ENCODE measurements around the gene MAP1LC3B.

Gene MAP1LC3B

DNA sequence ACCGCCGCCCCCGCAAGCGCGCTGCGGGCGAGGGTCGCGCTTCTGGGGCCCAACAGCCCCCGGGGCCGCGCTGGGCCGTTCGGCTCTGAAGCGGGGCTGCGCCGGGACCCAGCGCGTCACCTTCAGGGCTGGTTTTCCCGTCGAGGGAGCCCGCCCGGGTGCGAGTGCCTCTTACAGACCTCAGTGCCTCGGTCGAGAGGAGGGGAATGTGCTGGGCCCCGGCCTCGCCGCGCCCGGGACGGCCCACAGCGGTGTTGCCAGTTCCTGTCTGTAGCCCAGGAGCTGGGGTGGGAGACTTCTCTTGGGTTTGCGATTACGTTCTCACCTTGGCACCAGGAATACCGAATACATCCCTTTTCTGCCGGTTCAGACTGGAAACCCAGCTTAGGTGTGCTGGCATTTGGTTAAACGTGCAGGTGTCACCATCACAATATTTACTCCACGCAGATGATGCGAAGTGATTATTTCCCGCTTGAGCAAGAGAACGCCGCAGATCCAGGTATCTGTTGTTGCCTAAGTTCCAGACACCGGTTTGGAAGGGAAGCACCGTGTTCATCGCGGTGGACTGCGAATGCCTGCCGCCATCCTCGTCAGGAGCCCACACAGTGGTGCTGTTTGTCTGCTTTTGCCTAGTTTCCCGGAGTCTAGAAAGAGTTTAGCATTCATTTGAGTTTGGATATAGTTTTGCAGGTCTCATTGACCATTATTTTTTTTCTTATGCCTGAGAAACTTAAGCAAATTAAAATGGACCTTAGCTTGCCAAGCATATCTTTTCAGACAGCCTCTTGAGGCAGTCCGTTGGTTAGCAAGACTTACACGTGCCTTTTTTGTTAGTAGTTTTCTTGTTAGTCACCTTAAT, 914 bp downstream of the MAP1LC3B start:
- Histone ChIP-seq H4K91ac (ENCODE audit: low read depth, low read length) (peak overlapping the region; percentile 64), H3K27me3 (ENCODE audit: insufficient read depth, low read length) (no peaks in the 10 kb centered on the region)

DNA sequence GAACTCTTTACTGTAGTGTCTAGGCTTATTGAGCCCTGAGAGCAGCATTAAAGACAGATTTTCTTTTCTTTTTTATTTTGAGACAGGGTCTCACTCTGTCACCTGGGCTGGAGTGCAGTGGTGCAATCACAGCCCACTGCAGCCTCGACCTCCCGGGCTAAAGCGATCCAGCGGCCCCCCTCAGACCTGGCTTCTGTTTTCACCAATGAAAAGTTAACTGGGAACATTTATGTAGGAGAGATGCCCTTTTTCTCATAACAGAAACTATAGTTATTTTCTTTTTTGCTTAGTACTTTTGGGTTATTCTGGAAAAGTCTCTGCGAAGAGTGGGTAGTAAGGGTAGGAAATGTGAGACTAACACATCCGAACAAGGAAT, 1.5 kb downstream of the MAP1LC3B start:
- Histone ChIP-seq H3K23ac (ENCODE audit: low read length) (no peak overlapping the region), H3K4me2 (ENCODE audit: low read length) (peak overlapping the region; percentile 88), H2AFZ (ENCODE audit: insufficient read depth, low read length, poor library complexity) (no peak overlapping the region), H3K79me1 (ENCODE audit: low read length) (peaks cover 8% of the 10 kb centered on the region), H4K8ac (ENCODE audit: low read depth, low read length) (no peak overlapping the region), H3K36me3 (ENCODE audit: control insufficient read depth in 1 of 2, insufficient read depth in 2 of 2, low read length in 2 of 2) (peaks cover 2% of the 10 kb centered on the region in 2 experiments), H2BK5ac (ENCODE audit: low read depth, low read length, poor library complexity) (no peak overlapping the region), H3K18ac (ENCODE audit: low read length) (no peak overlapping the region), H4K91ac (ENCODE audit: low read depth, low read length) (no peak overlapping the region), H3K4me1 (ENCODE audit: control insufficient read depth in 1 of 2, insufficient read depth in 2 of 2, low read length in 2 of 2) (peaks cover 6 to 8% of the 10 kb centered on the region in 2 experiments), H3K27me3 (ENCODE audit: insufficient read depth, low read length) (no peaks in the 10 kb centered on the region), H2AK5ac (ENCODE audit: low read length) (no peak overlapping the region), H3K4me3 (ENCODE audit: low read depth, low read length) (no peak overlapping the region), H4K12ac (ENCODE audit: low read depth, low read length) (no peak overlapping the region), H2BK12ac (ENCODE audit: low read length) (no peak overlapping the region), H3K4ac (ENCODE audit: low read depth, low read length) (no peak overlapping the region), H3K14ac (ENCODE audit: low read length) (no peak overlapping the region), H2BK120ac (ENCODE audit: insufficient read depth, low read length, poor library complexity) (no peak overlapping the region), H3K79me2 (ENCODE audit: control insufficient read depth, insufficient read depth, low read length, poor library complexity) (peaks cover 13% of the 10 kb centered on the region), H3K9me3 (ENCODE audit: insufficient read depth, low read depth, low read length) (no peaks in the 10 kb centered on the region), H3K27ac (ENCODE audit: low read depth, low read length) (no peak overlapping the region), H3K9ac (ENCODE audit: low read length) (no peak overlapping the region)
- no peak for DNase-seq
- no CpG with 5 or more reads among the region's 6 CpGs for WGBS (ENCODE audit: extremely low coverage, insufficient coverage, insufficient read length)

More for the DNA sequence above, 914 bp downstream of the MAP1LC3B start:
- no peak overlapping the region for H3K23ac ChIP-seq (ENCODE audit: low read length)
- peak overlapping the region; percentile 26 for H3K27ac ChIP-seq (ENCODE audit: low read depth, low read length)
- H2BK120ac ChIP-seq (ENCODE audit: insufficient read depth, low read length, poor library complexity) = no peak overlapping the region
- H2AK5ac ChIP-seq (ENCODE audit: low read length) = no peak overlapping the region
- peak overlapping the region; percentile 19 for H2AFZ ChIP-seq (ENCODE audit: insufficient read depth, low read length, poor library complexity)
- no peaks in the 10 kb centered on the region for H3K36me3 ChIP-seq (ENCODE audit: control insufficient read depth in 1 of 2, insufficient read depth in 2 of 2, low read length in 2 of 2)
- peak overlapping the region; percentile 96 for H3K9ac ChIP-seq (ENCODE audit: low read length)
- peaks cover 8% of the 10 kb centered on the region for H3K79me1 ChIP-seq (ENCODE audit: low read length)
- peak overlapping the region; percentile 28 for H3K14ac ChIP-seq (ENCODE audit: low read length)
- H3K4me1 ChIP-seq (ENCODE audit: control insufficient read depth in 1 of 2, insufficient read depth in 2 of 2, low read length in 2 of 2) = peaks cover 6 to 9% of the 10 kb centered on the region in 2 experiments
- no peak overlapping the region for H4K8ac ChIP-seq (ENCODE audit: low read depth, low read length)
- H3K9me3 ChIP-seq (ENCODE audit: insufficient read depth, low read depth, low read length) = no peaks in the 10 kb centered on the region
- H3K4ac ChIP-seq (ENCODE audit: low read depth, low read length) = peak overlapping the region; percentile 57
- peak overlapping the region; percentile 98 for H3K4me3 ChIP-seq (ENCODE audit: low read depth, low read length)
- H2BK5ac ChIP-seq (ENCODE audit: low read depth, low read length, poor library complexity) = peak overlapping the region; percentile 50
- DNase-seq = peak; percentile 62 to 73
- H3K18ac ChIP-seq (ENCODE audit: low read length) = peak overlapping the region; percentile 22
- no peak overlapping the region for H2BK12ac ChIP-seq (ENCODE audit: low read length)
- peak overlapping the region; percentile 88 for H3K4me2 ChIP-seq (ENCODE audit: low read length)
- no peak overlapping the region for H4K12ac ChIP-seq (ENCODE audit: low read depth, low read length)
- no CpG with 5 or more reads among the region's 53 CpGs for WGBS (ENCODE audit: extremely low coverage, insufficient coverage, insufficient read length)
- peaks cover 13% of the 10 kb centered on the region for H3K79me2 ChIP-seq (ENCODE audit: control insufficient read depth, insufficient read depth, low read length, poor library complexity)

- Histone ChIP-seq H3K4ac (ENCODE audit: low read depth, low read length) (no peak overlapping the region), H4K12ac (ENCODE audit: low read depth, low read length) (no peak overlapping the region), H3K36me3 (ENCODE audit: control insufficient read depth in 1 of 2, insufficient read depth in 2 of 2, low read length in 2 of 2) (peaks cover 9% of the 10 kb centered on the region in 2 experiments), H3K18ac (ENCODE audit: low read length) (no peak overlapping the region), H2BK5ac (ENCODE audit: low read depth, low read length, poor library complexity) (no peak overlapping the region), H3K9me3 (ENCODE audit: insufficient read depth, low read depth, low read length) (no peaks in the 10 kb centered on the region), H3K4me3 (ENCODE audit: low read depth, low read length) (no peak overlapping the region), H2AFZ (ENCODE audit: insufficient read depth, low read length, poor library complexity) (no peak overlapping the region), H3K79me1 (ENCODE audit: low read length) (peaks cover 8% of the 10 kb centered on the region), H4K91ac (ENCODE audit: low read depth, low read length) (no peak overlapping the region), H2AK5ac (ENCODE audit: low read length) (no peak overlapping the region), H2BK12ac (ENCODE audit: low read length) (no peak overlapping the region), H3K4me2 (ENCODE audit: low read length) (no peak overlapping the region), H4K8ac (ENCODE audit: low read depth, low read length) (no peak overlapping the region), H3K27me3 (ENCODE audit: insufficient read depth, low read length) (no peaks in the 10 kb centered on the region), H3K4me1 (ENCODE audit: control insufficient read depth in 1 of 2, insufficient read depth in 2 of 2, low read length in 2 of 2) (peaks cover 6 to 8% of the 10 kb centered on the region in 2 experiments), H3K14ac (ENCODE audit: low read length) (no peak overlapping the region), H3K23ac (ENCODE audit: low read length) (no peak overlapping the region), H2BK120ac (ENCODE audit: insufficient read depth, low read length, poor library complexity) (no peak overlapping the region), H3K9ac (ENCODE audit: low read length) (no peak overlapping the region), H3K79me2 (ENCODE audit: control insufficient read depth, insufficient read depth, low read length, poor library complexity) (peaks cover 13% of the 10 kb centered on the region), H3K27ac (ENCODE audit: low read depth, low read length) (no peak overlapping the region)
- no CpG with 5 or more reads among the region's 7 CpGs for WGBS (ENCODE audit: extremely low coverage, insufficient coverage, insufficient read length)
- DNase-seq = no peak
Observed at GRCh38 chr16:87395181-87395842, 3.2 kb downstream of the MAP1LC3B start.

DNA sequence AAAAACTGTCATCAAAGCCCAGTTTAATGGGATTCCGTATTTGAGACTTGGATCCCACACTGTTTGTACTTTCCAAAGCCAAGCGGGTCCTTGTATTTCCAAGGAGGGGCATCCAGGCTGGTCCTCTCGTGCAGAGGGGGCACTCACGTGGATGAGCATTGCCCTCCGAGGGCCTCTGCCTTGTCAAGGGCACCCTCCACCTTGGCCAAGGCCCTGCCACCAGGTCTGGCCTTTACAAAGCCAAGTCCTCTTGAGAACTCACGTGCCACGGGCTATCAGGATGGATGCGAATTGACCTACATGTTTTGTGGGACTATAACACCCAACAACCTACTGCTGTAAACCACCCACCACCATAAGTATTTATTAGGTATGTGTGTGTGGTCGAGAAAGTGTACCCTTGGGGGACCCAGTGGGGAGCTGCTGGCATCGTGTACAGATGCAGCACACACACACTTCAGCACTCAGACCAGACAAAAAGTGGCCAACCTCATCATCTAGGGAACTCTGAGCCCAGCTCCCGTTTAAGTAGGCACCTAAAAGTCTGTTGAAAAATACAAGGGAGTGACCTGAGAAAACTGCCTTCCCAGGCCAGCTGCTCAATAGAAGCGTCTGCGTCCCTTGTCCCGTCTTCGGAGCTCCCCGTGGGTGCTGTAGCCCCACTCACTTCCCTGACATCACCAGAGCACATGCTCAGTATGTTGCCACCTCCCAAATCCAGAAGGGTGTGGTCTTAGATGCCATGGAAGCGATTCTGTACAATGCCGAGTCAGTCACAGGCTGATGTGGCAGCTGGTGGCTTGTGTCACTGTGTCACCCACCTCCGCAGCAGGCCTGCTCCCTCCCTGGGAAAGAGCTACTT, 12.9 kb downstream of the MAP1LC3B start:
- H3K23ac ChIP-seq (ENCODE audit: low read length) = no peak overlapping the region
- H4K12ac ChIP-seq (ENCODE audit: low read depth, low read length) = no peak overlapping the region
- H3K4me1 ChIP-seq (ENCODE audit: control insufficient read depth in 1 of 2, insufficient read depth in 2 of 2, low read length in 2 of 2) = no peaks in the 10 kb centered on the region
- no peak overlapping the region for H3K4ac ChIP-seq (ENCODE audit: low read depth, low read length)
- no peak overlapping the region for H3K18ac ChIP-seq (ENCODE audit: low read length)
- peak; percentile 26 to 46 for DNase-seq
- H2BK120ac ChIP-seq (ENCODE audit: insufficient read depth, low read length, poor library complexity) = no peak overlapping the region
- H3K9ac ChIP-seq (ENCODE audit: low read length) = no peak overlapping the region
- no peak overlapping the region for H4K91ac ChIP-seq (ENCODE audit: low read depth, low read length)
- H2BK5ac ChIP-seq (ENCODE audit: low read depth, low read length, poor library complexity) = no peak overlapping the region
- H2BK12ac ChIP-seq (ENCODE audit: low read length) = no peak overlapping the region
- H3K27me3 ChIP-seq (ENCODE audit: insufficient read depth, low read length) = no peaks in the 10 kb centered on the region
- no peaks in the 10 kb centered on the region for H3K9me3 ChIP-seq (ENCODE audit: insufficient read depth, low read depth, low read length)
- WGBS (ENCODE audit: extremely low coverage, insufficient coverage, insufficient read length) = no CpG with 5 or more reads among the region's 19 CpGs
- H3K14ac ChIP-seq (ENCODE audit: low read length) = no peak overlapping the region
- no peak overlapping the region for H3K4me3 ChIP-seq (ENCODE audit: low read depth, low read length)
- H3K79me1 ChIP-seq (ENCODE audit: low read length) = no peaks in the 10 kb centered on the region
- H3K4me2 ChIP-seq (ENCODE audit: low read length) = no peak overlapping the region
- no peaks in the 10 kb centered on the region for H3K79me2 ChIP-seq (ENCODE audit: control insufficient read depth, insufficient read depth, low read length, poor library complexity)
- no peak overlapping the region for H3K27ac ChIP-seq (ENCODE audit: low read depth, low read length)
- H2AFZ ChIP-seq (ENCODE audit: insufficient read depth, low read length, poor library complexity) = no peak overlapping the region
- no peak overlapping the region for H4K8ac ChIP-seq (ENCODE audit: low read depth, low read length)
- H3K36me3 ChIP-seq (ENCODE audit: control insufficient read depth in 1 of 2, insufficient read depth in 2 of 2, low read length in 2 of 2) = peaks cover 35 to 50% of the 10 kb centered on the region in 2 experiments
- no peak overlapping the region for H2AK5ac ChIP-seq (ENCODE audit: low read length)
